Sciatic nerve (tissue), 2 donors: ENCODE measurements around the gene HEYL. TPM values are rescaled to one million over a fixed set of nuclear protein-coding genes. Genes with fewer than 3 reads are reported as not detected.
A peak's percentile ranks its signal among the peaks of the same experiment; 100 is the strongest.

Source experiments
- ATAC-seq: fragments of 200-7000 bp; cut with Tn5 transposase; one replicate; pipeline ENCODE4 v1.9.1; 2020; ENCODE audit warnings: mild to moderate bottlenecking, moderate library complexity
- DNase-seq: peaks from one replicate; pipeline ENCODE4 v3.0.0-alpha.2; 2020; ENCODE audit warnings: low spot score
- intact Hi-C: fragments of 100-400 bp; cut with DNase I; formaldehyde crosslinking; loops from one replicate; pipeline ENCODE4 v1.14.2; 2022
- total RNA-seq: library from RNA; stranded (reverse); fragmentation: NEBNext Ultra II Directional; extraction: Animal tissue kit (Norgen Biotek cat#: 25700); gene quantifications from one replicate; pipeline ENCODE4 v1.2.1, GENCODE V29; 2021
- donor health status: DM: no; HTN: no; CAD: no.
- donor health status: DM: no; HTN: no; CAD: no.

The HEYL gene
- total RNA-seq: 10.6 TPM

DNA sequence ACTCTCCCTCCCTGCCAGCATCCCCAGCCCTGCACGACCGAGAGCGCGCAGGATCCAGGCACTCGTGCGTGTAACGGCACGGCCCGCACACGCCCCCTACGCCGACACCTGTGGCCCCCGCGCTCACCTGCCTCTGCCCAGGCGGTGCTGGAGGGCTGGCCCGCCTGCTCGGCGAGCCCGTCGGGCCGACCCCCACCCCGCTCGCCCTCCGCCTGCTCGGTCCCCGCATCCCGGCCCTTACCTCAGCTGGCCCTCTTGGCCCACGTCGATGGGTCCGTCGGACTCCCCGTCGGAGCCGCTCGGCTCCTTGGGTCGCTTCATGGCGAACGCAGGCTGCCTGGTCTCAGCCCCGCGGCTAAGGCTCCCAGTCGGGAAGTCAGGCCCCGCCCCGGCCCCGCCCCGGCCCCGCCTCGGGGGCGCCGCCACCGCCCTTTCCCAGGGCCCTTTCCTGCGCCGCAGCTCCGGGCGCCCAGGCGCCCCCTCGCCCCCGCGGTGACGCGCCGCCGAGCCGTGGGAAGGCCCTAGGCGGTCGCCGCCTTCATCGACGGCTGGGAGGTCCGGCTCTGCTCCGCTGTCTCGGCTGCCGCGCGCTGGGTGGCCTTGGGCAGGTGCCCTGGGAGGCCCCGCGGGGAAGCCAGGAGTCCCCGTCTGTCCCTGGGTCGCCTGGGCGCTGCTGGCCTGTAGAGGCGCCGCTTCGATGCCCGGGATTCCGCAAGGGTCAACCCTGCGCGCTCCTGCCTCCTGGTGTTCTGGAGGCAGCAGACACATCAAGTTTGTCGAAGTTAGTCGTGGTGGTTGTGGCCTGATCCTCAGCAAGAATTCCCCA, at the start of gene HEYL:
TSS of gene HEYL (minus strand) at position 339 of the 826 bp plus-strand sequence. CDS start at position 321, 18 bp downstream.
- DNase-seq: peak; percentile 79
- ATAC-seq: peak; percentile 57
- intact Hi-C loops: no loop called here

DNA sequence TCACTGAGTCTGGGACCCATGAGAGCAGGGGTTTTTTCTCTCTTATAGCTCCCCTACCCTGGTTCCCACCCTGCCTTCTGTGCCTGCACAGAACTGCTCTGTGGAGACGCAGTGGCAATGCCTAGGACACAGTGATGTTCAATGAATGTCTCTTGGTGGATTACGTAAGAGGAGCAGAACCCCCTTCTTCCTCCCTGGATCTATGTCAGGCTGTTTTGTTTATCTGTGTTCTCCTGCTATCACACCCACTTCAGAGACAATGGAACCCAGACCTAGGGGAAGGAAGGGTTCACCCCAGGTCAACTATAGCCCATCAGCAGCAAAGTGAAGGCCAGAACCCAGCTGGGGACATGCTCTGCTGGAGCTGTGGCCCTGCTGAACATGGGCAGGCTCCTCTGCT, 49.8 kb upstream of the HEYL start:
- DNase-seq (no peak), ATAC-seq (no peak)
- intact Hi-C loops: no loop called here

DNA sequence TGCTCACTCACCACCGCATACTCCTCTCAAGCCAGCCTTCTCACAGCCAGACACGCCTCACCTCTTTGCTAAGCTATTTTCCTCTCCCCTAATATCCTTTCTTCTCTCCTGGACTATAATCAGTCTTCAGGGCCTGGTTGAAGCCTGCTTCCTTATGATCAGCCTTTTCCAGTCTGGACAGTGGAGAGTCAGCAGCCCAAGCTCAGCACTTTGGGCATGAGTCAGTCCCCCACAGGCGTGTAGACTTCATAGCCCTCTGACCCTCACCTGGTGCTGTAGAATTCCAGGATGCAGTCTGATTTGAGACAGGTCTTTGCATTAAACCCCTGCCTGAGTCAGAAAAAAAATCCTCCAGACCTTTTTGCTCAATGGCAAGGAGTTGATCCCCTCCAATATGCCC, 49.3 kb upstream of the HEYL start:
- intact Hi-C loops: no loop called here

DNA sequence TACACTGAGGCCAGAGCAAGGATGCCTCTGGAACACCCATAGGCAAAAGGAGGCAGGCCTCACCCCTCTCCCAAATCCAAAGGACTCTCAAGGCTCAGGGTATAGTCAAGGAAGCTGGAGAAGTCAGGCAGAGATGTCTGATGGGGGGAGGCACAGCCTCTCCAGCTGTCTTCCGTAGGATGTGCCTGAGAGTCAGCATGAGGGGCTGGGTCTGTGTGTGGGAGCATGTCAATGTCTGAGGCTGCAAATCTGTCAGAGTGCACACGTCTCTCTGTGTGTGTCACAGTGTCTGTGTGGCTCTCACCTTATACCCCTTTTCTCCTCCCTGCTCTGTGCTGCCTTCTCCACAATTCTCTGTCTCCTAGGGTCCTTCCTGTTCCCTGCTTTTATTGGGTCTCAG, 47.8 kb upstream of the HEYL start:
- intact Hi-C loops: no loop called here
- no peak for DNase-seq

More for the DNA sequence above, 49.3 kb upstream of the HEYL start:
- DNase-seq (no peak), ATAC-seq (no peak)

DNA sequence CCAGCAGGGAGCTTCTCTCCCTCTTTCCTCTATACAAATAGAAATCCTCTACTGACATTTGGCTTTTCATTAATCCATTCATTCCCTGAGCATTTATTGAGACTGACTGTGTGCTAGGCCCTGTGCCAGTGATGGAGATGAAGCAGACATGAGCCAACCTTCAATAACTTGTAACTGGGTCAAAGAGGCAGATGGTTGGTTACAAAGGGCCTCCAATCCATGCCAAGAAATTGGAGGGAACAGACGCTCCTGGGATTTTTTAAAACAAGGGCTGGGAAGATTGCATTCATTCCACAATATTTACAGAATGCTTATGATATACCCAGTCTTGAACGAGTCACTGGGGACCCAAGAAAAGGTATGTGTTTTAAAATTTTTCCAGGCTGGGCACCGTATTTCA, 45.6 kb upstream of the HEYL start:
- ATAC-seq (no peak), DNase-seq (no peak)
- intact Hi-C loops: no loop called here

More for the DNA sequence above, 47.8 kb upstream of the HEYL start:
- no peak for ATAC-seq

DNA sequence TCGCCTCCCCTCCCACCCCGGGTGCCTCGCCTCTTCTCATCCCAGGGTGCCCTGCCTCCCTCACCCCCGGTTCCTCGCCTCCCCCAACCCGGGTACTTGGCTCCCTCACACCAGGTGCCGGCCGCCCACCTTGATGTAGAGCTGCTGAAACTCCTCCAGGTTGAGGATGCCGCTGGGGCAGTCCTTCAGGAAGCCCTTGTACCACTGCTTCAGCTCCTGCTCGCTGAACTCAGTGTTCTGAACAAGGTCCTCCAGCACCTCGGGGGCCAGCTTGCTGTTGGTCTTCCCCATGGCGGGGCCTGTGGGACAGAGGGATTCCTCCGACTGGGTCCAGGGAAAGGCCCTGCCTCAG, 44.8 kb upstream of the HEYL start:
- ATAC-seq: no peak
- intact Hi-C loops: no loop called here
- DNase-seq: no peak

DNA sequence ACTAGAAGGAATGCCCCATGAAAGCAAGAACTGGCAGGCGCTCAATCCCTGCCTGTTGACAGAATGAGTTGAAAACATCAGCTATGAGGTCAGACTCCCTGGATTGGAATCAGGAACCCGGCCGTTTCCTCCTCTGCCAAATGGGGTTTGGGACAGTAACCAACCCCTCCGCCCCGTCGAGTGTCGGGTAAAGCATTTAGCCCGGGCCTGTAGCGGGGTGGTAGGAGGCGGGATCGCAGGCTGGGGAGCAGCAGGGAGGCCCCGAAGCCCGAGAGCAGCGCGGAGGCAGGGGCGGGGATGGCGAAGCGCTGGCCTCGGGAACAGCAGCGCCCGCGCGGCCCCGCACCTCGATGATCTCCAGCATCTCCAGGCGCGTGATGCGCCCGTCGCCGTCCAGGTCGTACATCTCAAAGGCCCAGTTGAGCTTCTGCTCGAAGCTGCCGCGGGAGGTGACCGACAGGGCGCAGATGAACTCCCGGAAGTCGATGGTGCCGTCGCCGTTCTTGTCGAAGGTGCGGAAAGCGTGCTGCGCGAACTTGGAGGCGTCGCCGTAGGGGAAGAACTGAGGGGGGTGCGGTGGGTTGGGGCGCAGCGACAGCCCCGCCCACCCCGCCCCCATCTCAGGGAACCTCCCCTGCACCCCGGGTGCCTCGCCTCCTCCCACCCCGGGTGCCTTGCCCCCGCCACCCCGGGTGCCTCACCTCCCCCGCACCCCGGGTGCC, 44.3 kb upstream of the HEYL start:
- DNase-seq (no peak), ATAC-seq (peak; percentile 41)
- intact Hi-C loops: no loop called here

DNA sequence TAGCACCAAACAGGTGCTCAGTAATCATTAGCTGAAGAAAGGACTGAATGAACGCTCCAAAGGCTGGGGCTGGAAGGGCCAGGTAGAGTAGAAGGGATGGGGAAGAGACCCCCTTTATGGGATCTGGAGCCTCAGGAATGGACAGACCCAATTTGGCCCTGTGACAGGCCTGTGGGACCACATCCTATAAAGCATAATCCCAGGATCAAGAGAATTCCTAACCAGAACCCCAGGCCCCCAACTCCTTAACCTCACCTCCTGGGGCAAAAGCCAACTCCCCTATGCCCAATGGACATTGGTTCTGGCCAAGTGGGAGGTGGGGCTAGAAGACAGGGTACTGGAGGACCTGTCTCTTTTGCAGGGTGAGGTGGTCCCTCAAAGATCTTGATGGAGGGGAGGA, 42.6 kb upstream of the HEYL start:
- no peak for DNase-seq
- intact Hi-C loops: no loop called here
- no peak for ATAC-seq

DNA sequence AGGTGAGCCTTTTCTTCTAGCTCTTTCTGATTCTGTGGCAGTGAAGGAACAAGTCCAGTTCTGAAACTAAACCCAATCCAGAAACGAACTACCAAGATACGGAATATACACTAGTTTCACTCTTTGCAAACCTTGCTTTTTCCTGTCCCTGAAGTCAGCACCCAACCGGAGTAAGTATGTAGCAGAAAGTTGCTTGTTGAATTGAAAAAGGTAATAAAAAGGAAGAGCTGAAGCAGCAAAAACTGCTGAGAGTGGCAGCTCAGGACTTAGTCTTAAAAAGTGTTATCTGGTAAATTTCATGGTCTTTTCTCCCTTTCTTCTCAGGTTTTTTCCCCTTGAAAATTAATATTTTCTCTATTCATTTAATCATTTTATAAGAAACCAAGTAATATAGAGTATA, 41.9 kb upstream of the HEYL start:
- intact Hi-C loops: no loop called here
- ATAC-seq: no peak
- no peak for DNase-seq

DNA sequence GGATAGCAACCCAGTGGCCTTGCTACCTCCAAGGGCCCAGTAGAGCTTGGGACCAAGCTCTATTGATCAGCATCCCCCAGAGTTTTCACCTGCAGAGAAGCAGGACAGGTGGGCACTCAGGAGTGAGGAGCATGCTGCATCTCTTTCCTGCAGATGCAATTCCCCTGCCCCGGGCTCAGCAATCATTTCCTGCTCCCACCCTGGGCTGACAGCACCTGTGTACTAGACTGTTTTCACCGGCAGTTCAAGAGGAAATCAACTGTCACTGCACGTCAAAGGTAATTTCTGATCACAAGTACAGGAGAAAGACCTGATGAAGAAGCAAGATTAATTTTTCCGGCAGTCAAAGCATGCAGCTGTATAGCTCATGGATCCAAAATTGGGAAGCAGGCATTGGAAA, 41.3 kb upstream of the HEYL start:
- intact Hi-C loops: no loop called here
- no peak for ATAC-seq
- no peak for DNase-seq

DNA sequence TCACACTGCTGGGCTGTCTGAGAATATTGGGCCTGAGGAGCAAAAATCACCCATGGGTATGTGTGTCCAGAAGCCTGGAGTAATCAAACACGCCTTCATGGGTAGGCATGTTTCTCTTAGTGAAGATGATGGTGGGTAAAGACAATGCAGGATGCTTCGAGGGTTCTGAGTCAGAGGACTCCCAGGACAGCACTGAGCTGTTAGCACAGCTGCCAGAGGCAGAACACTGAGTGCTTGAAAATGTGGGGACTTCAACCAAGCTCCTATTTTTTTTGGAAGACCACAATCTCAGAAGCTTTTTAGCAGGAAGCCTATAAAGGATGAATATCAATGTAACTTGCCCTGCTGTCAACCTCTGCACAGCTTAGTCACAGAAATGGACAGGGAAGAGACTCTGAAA, 40.4 kb upstream of the HEYL start:
- intact Hi-C loops: no loop called here
- no peak for ATAC-seq
- no peak for DNase-seq

DNA sequence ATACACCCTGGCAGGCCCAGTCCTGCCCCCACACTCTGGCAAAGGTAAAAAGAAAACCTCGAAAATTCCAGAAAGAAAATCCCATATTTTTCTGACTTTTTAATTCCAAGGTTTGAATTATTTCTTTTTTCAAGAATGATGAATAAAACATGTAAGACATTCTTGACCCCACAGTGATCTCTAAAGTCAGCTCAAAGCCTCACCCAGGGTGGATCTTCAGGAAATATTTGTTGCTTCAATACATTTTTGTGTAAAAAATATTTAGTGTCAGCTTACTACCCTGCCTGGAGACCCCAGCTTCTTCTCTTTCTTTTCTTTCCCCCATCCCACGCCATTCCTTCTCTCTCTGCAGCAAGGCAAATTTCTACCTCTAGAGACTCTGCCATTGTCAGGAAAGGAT, 39.4 kb upstream of the HEYL start:
- intact Hi-C loops: no loop called here
- no peak for ATAC-seq
- no peak for DNase-seq

DNA sequence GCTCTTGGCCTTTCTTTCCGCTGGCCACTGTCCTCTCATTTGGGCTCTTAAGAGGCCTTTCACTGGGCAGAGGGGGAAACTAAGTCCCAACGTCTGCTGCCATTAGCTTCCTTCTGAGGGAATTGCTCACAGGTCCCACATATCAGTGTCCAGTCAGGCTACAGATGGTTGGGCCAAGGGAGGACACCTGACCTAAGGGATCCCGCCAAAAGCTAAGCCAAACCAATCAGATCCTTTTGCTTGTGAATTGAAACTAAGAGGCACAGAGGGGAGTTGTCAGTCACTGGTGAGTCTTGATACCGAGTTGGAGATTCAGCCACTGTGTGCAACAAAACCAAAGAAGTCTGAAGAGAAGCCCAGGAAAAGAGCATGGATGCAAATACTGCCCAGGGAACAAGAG, 38.2 kb upstream of the HEYL start:
- ATAC-seq: no peak
- intact Hi-C loops: no loop called here
- no peak for DNase-seq

DNA sequence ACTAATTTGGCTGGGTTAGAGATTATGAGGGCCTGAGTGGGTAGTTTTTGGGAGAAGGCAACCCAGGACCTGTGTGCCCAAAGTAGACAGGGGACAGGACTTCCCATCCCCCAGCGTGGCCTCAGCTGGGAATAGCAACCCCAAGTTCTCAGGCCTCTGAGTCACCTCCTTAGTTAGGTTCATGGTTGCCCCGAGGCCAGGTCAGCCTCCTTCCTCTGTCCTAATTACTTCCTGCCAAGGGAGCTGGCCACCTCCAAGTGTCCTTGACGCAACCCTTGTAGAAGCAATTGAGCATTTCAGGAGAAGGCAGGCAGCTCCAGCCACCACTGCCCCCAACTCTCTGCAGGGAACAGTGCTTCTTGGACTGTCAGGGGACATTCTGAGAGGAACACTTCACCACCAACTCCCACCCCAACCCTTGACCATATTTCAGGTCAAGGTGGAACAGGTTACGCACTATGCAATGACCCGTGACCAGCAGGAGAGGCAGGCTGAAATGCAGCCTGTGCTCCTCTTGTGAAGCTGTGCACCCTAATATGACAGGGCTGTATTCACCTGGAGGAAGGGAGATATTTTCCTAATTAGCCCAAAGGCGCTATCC, 37.6 kb upstream of the HEYL start:
- DNase-seq (no peak), ATAC-seq (no peak)
- intact Hi-C loops: no loop called here

DNA sequence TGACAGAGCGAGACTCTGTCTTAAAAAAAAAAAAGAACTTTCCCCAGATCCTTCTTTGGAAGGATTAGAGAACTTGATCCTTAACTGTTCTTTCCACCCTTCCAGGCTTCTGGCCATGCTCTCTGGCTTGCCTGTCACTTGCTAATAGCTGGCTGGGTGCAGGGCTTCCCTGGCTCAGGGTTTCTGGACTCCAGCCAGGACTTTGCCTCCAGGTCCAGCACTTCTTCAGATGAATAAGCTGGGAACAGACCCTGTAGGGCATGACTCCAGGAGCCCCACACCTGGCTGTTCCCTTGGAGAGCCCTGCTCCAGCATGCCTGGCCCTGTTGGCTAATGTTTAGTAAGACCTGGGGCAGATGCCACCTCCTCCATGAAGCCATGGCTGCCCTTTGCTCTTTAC, 35.8 kb upstream of the HEYL start:
- no peak for ATAC-seq
- intact Hi-C loops: no loop called here
- no peak for DNase-seq

DNA sequence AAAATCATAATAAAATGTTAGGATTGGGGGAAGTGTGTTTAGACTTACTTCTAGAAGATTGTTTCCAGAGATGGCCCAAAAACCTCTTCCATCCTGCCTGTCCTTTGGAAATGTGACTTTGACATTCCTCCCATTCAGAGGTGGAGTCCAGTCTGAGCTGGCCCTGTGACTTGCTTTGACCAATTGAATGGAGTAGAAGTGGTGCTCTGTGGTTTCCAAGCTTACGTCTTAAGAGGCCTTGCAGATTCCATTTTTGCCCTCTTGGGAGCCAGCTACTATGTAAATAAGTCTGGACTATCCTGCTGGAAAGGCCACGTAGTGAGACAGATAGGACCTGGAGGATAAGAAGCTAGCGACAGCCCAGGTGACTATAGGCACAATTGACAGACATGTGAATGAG, 33.8 kb upstream of the HEYL start:
- ATAC-seq (no peak), DNase-seq (no peak)
- intact Hi-C loops: no loop called here

DNA sequence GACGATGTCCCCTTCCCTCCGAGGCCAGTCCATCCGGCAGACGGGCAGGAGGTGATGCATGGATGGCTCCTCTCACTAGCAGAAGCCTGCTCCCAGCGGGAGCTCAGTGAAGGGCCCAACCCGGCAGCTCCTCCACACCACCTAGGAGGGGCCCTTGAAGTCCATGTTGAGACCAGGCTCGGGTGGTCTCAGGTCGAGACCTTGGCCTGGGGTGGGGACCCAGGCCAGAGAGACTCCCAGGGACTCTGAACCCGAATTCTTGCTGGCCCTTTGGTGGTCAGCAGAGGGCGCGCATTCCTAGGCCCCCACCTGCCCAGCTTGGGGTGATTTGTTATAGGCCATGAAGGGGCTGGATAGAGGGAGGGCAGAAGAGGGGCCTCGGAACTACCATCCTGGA, 33.1 kb upstream of the HEYL start:
- DNase-seq (no peak), ATAC-seq (peak; percentile 25)
- intact Hi-C loops: no loop called here

DNA sequence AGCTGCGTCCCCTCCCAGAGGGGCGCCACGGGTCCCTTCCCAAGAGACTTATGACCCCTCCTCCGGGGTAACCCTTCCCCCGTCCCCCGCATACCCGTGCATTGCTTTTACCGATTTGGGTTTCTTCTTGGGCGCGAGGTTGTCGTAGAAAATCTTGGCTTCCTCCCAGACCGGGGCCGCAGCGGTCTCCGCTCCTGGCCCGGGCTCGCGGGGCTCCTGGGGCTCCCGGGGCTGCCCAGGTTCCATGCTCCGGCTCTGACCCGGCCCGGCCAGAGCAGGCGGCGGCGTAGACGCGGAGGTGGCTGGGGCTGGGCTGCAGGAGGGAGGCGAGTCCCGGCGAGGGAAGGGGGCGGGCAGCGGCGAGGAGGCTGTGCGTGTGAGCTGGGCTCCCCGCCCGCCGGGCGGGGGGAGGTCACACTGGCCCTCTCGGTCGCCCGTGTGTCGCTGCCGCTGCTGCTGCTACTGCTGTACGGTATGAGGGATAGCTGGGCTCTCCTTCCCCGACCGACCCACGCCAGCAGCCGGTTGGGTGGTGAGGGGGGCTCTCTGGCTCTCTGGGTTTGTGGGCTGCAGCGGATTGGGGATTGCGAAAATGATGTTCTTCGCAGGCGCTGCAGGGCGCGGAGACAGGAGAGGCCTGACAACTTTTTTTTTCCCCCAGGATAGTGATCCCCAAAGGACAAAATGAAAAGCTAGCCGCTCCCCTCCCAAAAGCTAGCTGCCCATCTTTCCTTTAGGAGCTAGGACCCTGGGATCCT, 32.5 kb upstream of the HEYL start, which contains the start of gene NT5C1A:
TSS of gene NT5C1A (minus strand) at position 315 of the 758 bp plus-strand sequence. CDS start at position 246, 69 bp downstream.
- DNase-seq (no peak), ATAC-seq (peak; percentile 86)
- intact Hi-C loops: no loop called here

DNA sequence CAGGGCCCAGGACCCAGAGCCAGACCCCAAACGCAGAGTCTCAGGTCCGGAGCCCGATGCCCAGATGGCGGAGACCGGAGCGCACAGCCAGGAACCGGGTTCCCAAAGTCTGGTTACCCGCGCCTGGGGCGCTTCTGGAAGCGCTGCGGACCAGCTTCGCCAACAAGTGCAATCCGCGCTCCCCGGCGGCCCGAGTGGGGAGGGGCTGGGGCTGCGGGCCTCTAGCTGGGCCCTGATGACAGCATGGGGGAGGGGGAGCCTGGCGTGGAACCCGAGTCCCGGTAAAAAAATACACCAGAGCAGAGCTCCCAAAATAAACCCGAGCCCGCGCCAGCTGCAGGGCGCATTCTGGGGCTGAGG, 32.0 kb upstream of the HEYL start:
- DNase-seq (no peak), ATAC-seq (peak; percentile 68)
- intact Hi-C loops: no loop called here

DNA sequence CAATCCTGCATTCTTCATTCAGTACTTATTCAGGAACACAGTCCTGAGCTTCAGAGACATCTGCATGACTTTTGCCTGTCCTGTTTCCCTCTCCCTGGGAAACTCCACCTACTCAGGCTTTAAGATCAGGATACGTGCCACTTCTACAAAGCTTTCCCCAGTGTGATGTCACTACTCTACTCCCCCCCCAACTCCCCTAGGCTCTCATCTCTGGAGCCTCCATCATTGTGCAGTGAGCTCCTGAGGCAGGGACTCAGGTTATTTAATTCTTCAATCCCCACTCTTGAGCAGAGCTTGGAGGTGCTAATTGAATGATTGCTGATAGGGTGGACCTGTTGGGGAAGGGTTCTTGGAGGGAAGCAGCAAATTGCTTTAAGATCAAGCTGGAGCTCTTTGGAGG, 31.2 kb upstream of the HEYL start:
- ATAC-seq: no peak
- intact Hi-C loops: no loop called here

More for the DNA sequence above, 31.2 kb upstream of the HEYL start:
- DNase-seq: no peak
